Lower leg skin (tissue), 4 donors: ENCODE measurements around the gene NEURL1. TPM values are rescaled to one million over a fixed set of nuclear protein-coding genes. Genes with fewer than 3 reads are reported as not detected.
"Not testable (repeated sequence)": the region's sequence is repeated elsewhere in the genome, so short reads cannot be mapped to it uniquely, and the experiment has no call there.

Source experiments
- DNase-seq, 2 donors: peaks; one replicate each; pipeline ENCODE4 v3.0.0-alpha.2; 2019; ENCODE audit warnings: low spot score in 2 of 2
- H3K4me3 ChIP-seq: fragments of 200-600 bp; sonication (generic); 2 replicates; pipeline ENCODE4 v1.5.1; 2017; ENCODE audit warnings: mild to moderate bottlenecking, low read depth; ENCODE audit not compliant: poor library complexity, severe bottlenecking
- POLR2A ChIP-seq, 2 donors: fragments of 450-650 bp; IDR thresholded peaks; one replicate each; pipeline ENCODE4 v1.6.1; 2016 to 2017; ENCODE audit warnings: antibody characterized with exemption in 2 of 2, mild to moderate bottlenecking in 1 of 2, moderate library complexity in 1 of 2
- WGBS, 2 donors: methylation state at CpG; one replicate each; pipeline ENCODE4 v1.1.5; 2018; 5-methylcytosine and 5-hydroxymethylcytosine counted together
- intact Hi-C: fragments of 100-400 bp; cut with DNase I; formaldehyde crosslinking; loops from one replicate; pipeline ENCODE4 v1.15.0; 2023; ENCODE audit warnings: low total_unique reads
- total RNA-seq, 4 donors: library from RNA; depleted of rRNA; stranded (reverse); fragments of >200 nt; gene quantifications; one replicate each; pipeline ENCODE4 v1.1.0, GENCODE V29; 2016
- TF ChIP-seq, protein P1 (sequence below), 3 donors: fragments of 450-650 bp; IDR thresholded peaks; one replicate each; pipeline ENCODE4 v1.5.1; 2016; ENCODE audit warnings: antibody characterized with exemption in 3 of 3, mild to moderate bottlenecking in 3 of 3, moderate library complexity in 2 of 3

NEURL1 gene
- total RNA-seq, 4 donors from 2014 or later: 0.13 to 0.23 (median 0.22) TPM; not detected in 1

DNA sequence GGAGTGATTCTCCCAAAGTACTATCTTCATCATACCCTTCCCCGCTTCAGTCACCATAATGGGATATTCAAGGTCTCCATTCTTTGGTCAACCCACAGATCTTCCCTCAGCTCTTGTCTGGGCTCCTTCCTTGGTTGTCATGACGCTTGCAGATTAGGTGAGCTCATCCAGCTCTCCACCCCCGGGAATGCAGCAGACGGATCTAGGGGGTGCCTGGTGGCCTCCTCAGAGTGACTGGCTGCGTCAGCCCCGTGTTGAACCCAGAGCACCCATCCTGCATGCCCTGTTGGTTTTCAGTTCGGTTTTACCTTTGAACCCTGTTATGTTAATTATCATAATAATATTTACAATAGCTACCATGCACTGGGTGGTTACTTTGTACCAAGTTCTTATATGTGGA is 6.4 kb downstream of the NEURL1 start:
- intact Hi-C loops: no loop called here
- 59 to 61% methylated on average over 7 of the region's 7 CpGs for WGBS, 2 donors
- TF ChIP-seq, protein P1, sequence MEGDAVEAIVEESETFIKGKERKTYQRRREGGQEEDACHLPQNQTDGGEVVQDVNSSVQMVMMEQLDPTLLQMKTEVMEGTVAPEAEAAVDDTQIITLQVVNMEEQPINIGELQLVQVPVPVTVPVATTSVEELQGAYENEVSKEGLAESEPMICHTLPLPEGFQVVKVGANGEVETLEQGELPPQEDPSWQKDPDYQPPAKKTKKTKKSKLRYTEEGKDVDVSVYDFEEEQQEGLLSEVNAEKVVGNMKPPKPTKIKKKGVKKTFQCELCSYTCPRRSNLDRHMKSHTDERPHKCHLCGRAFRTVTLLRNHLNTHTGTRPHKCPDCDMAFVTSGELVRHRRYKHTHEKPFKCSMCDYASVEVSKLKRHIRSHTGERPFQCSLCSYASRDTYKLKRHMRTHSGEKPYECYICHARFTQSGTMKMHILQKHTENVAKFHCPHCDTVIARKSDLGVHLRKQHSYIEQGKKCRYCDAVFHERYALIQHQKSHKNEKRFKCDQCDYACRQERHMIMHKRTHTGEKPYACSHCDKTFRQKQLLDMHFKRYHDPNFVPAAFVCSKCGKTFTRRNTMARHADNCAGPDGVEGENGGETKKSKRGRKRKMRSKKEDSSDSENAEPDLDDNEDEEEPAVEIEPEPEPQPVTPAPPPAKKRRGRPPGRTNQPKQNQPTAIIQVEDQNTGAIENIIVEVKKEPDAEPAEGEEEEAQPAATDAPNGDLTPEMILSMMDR (IDR thresholded peaks at IDR 0.05): no peak
- TF ChIP-seq POLR2A (IDR thresholded peaks at IDR 0.05): no peak

DNA sequence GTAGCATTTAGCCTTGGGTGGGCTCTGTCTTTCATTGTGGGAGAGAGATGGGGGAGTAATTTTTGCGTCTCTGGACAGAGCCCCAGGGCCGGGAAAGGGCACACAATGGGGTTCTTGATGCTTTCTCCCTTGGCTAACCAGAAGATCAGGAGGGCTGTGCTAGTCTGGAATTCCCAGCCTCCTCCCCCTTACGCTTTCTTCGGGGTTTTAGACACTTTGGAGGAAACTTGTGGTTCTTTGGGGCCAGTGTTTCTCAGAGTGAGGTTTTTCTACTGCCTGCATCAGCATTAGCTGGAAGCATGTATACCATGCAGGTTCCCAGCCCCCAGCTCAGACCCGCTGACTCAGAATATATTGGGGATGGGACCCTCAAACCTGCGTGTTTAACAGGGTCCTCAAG is 7.0 kb downstream of the NEURL1 start:
- H3K4me3 ChIP-seq: no peak overlapping the region
- WGBS, 2 donors: 78 to 89% methylated on average over 6 of the region's 6 CpGs
- intact Hi-C loops: no loop called here
- TF ChIP-seq, protein P1 (IDR thresholded peaks at IDR 0.05): no peak
- TF ChIP-seq POLR2A (IDR thresholded peaks at IDR 0.05): no peak
- no peak for DNase-seq

More for the DNA sequence above, 6.4 kb downstream of the NEURL1 start:
- no peak for DNase-seq
- H3K4me3 ChIP-seq: no peak overlapping the region

DNA sequence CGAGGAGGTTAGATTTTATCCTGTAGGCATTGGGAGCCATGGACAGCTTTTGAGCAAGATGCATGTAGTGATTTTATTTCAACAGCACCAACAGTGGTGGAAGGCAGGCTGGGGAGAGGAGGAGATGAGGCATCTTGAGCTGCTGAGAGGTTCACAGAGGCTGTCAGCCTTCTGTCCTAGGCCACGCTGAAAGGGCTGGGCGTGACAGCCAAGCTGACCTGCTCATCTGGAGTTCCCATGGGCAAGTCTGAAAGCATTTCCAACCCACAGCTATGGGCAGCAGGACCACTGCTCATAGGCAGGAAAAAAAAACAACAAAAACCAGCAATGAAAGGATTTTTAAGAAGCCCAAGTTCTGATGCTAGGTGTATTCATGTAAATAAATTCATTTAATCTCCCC is 7.7 kb downstream of the NEURL1 start:
- TF ChIP-seq, protein P1 (IDR thresholded peaks at IDR 0.05): no peak
- no peak for TF ChIP-seq POLR2A (IDR thresholded peaks at IDR 0.05)
- H3K4me3 ChIP-seq: no peak overlapping the region
- 87 to 91% methylated on average over 3 of the region's 3 CpGs for WGBS, 2 donors
- no peak for DNase-seq
- intact Hi-C loops: no loop called here

DNA sequence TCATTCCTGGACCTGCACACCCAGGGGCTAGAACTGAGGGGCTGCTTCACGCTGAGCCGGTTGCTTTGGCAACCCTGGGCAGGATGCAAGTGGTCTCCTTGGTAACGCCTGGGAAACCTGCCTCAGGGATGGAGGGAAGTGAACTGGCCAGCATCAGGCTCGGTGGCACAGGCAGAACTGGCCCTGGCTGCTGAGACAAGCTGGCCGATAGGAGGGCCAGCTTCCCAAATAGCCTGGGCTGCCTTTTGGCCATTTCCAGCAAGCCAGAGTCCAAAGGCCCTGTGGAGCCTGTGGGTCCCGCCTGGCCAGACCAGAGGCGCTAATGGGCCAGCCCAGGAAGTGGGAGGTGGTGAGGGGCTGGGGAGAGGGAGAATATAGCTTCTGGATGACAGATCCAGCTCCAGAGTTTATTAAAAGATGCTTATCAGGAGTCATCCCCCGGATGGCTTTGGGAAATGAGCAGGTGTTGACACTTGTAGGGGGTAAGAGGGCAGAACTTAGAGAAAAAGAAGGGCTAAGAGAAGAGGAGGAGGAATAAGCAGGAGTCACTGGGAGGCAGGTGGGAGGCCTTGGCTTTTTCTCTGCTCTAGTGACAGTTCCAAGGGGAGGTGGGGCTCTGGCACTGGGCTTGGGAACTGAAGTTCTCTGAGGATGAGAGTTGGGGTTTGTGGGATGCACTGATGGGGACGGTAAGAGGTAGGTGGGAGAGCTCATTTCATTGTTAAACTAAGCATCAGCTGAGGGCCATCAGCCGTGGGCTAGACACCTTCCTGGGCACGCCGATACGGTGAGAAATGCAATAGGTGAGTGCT is 9.6 kb downstream of the NEURL1 start:
- 75 to 76% methylated on average over 11 to 12 of the region's 13 CpGs for WGBS, 2 donors
- intact Hi-C loops: no loop called here
- no peak overlapping the region for H3K4me3 ChIP-seq
- no peak for DNase-seq
- TF ChIP-seq, protein P1 (IDR thresholded peaks at IDR 0.05): no peak
- no peak for TF ChIP-seq POLR2A (IDR thresholded peaks at IDR 0.05)

DNA sequence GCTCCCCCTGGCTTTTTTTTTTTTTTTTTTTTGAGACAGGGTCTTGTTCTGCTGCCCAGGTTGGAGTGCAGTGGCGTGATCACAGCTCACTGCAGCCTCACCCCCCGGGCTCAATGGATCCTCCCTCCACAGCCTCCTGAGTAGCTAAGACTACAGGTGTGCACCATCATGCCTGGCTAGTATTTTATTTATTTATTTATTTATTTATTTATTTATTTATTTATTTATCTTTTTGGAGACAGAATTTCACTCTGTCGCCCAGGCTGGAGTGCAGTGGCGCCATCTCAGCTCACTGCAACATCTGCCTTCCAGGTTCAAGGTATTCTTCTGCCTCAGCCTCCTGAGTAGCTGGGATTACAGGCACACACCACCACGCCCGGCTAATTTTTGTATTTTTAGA is 10.3 kb downstream of the NEURL1 start:
- DNase-seq, intact Hi-C loops, H3K4me3 ChIP-seq: not testable (repeated sequence)
- WGBS, 2 donors: 94% methylated on average over 6 of the region's 6 CpGs

DNA sequence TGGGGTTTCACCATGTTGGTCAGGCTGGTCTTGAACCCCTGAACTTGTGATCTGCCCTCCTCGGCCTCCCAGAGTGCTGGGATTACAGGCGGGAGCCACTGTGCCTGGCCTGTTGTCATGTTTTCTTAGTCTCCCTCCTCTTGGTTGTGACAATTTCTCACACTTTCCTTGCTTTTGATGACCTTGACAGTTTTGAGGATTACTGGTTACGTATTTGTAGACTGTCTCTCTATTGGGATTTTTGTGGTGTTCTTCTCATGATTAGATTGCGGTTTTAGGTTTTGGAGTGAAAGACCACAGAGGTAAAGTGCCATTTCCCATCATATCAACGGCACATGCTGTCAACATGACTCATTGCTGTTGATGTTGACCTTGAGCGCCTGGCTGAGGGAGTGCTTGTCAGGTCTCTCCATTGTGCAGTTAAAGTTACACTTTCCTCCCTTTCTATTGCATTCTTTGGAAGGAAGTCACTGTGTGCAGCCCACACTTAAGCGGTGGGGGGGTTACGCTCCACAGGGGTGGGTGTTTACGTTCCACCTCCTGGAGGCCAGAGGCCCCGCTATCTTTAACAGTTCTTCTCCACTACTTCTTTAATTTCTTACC is 10.8 kb downstream of the NEURL1 start:
- H3K4me3 ChIP-seq: no peak overlapping the region
- DNase-seq: no peak
- TF ChIP-seq POLR2A (IDR thresholded peaks at IDR 0.05): no peak
- TF ChIP-seq, protein P1 (IDR thresholded peaks at IDR 0.05): no peak
- intact Hi-C loops: no loop called here
- WGBS, 2 donors: 70 to 79% methylated on average over 10 of the region's 10 CpGs
